ENCODE results near the gene ZNF506.
"Not testable (repeated sequence)": the region's sequence is repeated elsewhere in the genome, so short reads cannot be mapped to it uniquely, and the experiment has no call there.

The ZNF506 gene

GRCh38 chr19:19747357-19748220 lies 74.0 kb downstream of the ZNF506 start:
- no peak for TF ChIP-seq CTCF (IDR thresholded peaks at IDR 0.05; ENCODE audit: low read depth, low read length)
- Histone ChIP-seq H3K4me3 (ENCODE audit: low read depth, low read length) (no peak overlapping the region), H3K36me3 (no peaks in the 10 kb centered on the region), H3K27me3 (no peaks in the 10 kb centered on the region), H3K4me1 (no peaks in the 10 kb centered on the region), H3K9me3 (no peaks in the 10 kb centered on the region; the same call in 1 of the 2 replicates)
- no peak for DNase-seq

- no peaks in the 10 kb centered on the region for H3K36me3 ChIP-seq
- H3K9me3 ChIP-seq: peaks cover 2% of the 10 kb centered on the region; the same call in 1 of the 2 replicates
- no peak overlapping the region for H3K4me3 ChIP-seq (ENCODE audit: low read depth, low read length)
- DNase-seq: no peak
- H3K4me1 ChIP-seq: no peaks in the 10 kb centered on the region
- no peak for TF ChIP-seq CTCF (IDR thresholded peaks at IDR 0.05; ENCODE audit: low read depth, low read length)
- H3K27me3 ChIP-seq: no peaks in the 10 kb centered on the region
Observed at GRCh38 chr19:19746286-19747213, 75.0 kb downstream of the ZNF506 start.

- Histone ChIP-seq H3K4me1 (no peaks in the 10 kb centered on the region), H3K4me3 (ENCODE audit: low read depth, low read length) (no peak overlapping the region), H3K36me3 (no peaks in the 10 kb centered on the region), H3K27me3 (no peaks in the 10 kb centered on the region), H3K9me3 (peaks cover 2% of the 10 kb centered on the region; the same call in 1 of the 2 replicates)
- DNase-seq: no peak
- no peak for TF ChIP-seq CTCF (IDR thresholded peaks at IDR 0.05; ENCODE audit: low read depth, low read length)
Observed at GRCh38 chr19:19745496-19746285, 75.9 kb downstream of the ZNF506 start.

GRCh38 chr19:19744641-19745040 lies 76.9 kb downstream of the ZNF506 start:
- H3K4me3 ChIP-seq (ENCODE audit: low read depth, low read length): no peak overlapping the region
- H3K36me3 ChIP-seq: no peaks in the 10 kb centered on the region
- no peaks in the 10 kb centered on the region for H3K27me3 ChIP-seq
- TF ChIP-seq CTCF (IDR thresholded peaks at IDR 0.05; ENCODE audit: low read depth, low read length): no peak
- DNase-seq: no peak
- H3K9me3 ChIP-seq: peaks cover 2% of the 10 kb centered on the region; the same call in 1 of the 2 replicates
- H3K4me1 ChIP-seq: no peaks in the 10 kb centered on the region

GRCh38 chr19:19743921-19744320 lies 77.6 kb downstream of the ZNF506 start:
- H3K27me3 ChIP-seq: not testable (repeated sequence)

GRCh38 chr19:19743176-19743575 lies 78.4 kb downstream of the ZNF506 start:
- Histone ChIP-seq H3K27me3 (no peaks in the 10 kb centered on the region), H3K36me3 (no peaks in the 10 kb centered on the region), H3K4me1 (no peaks in the 10 kb centered on the region), H3K4me3 (ENCODE audit: low read depth, low read length) (no peak overlapping the region), H3K9me3 (peaks cover 2% of the 10 kb centered on the region; the same call in 1 of the 2 replicates)
- TF ChIP-seq CTCF (IDR thresholded peaks at IDR 0.05; ENCODE audit: low read depth, low read length): no peak
- no peak for DNase-seq

More at GRCh38 chr19:19743921-19744320, 77.6 kb downstream of the ZNF506 start:
- not testable (repeated sequence) for H3K4me1 ChIP-seq; H3K36me3 ChIP-seq; DNase-seq; H3K4me3 ChIP-seq (ENCODE audit: low read depth, low read length); H3K9me3 ChIP-seq

Measured in BE2C (cell line).